CD4-positive, alpha-beta T cell treated with Interleukin-12 subunit alpha and Interleukin-12 subunit beta, for 1 hour (primary cell): ENCODE results near the gene GEMIN4.

ENCODE experiments used
- DNase-seq: peaks from one replicate; pipeline ENCODE4 v3.0.0-alpha.2; 2020

GEMIN4 gene

DNA sequence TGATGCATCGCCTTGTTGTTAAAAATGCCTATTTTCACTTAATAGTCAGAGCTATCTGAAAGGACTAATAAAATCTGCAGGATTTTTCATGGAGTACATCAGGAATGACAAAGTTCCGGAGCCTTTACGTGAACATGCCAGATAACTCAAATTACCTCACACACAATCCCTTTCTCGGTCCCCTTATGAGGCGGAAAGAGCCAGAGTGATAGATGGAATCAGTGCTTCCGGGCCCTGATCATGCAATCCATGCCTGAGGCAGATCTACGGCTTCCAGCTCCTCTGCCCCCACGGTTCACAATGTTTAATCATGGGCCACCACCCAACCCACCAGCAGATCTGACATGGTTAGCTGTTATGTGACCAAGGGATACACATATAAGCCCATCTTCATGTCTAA is 54.4 kb downstream of the GEMIN4 start:
- DNase-seq, result no peak

DNA sequence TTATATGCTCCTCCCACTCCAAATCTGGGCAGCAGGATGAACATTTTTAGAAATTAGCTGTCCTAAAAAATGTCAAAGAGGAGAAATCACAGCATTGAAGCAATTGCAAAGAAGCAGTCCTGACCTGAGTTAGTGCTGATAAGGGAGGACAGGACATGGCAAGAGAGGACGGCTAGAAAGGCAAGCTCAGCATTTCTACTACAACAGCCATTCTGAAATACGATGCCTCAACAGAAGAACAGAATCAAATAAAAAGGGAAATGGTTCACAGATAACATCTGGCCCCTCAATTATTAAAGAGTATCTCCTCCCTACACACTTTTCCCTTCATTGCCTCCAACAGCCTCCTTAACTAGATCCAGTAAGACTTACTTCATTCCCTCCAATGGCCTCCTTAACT is 55.7 kb downstream of the GEMIN4 start:
- no peak for DNase-seq
